ENCODE results near the gene SULT1E1. TPM values are rescaled to one million over a fixed set of nuclear protein-coding genes. Genes with fewer than 3 reads are reported as not detected.
"Not testable (repeated sequence)": the region's sequence is repeated elsewhere in the genome, so short reads cannot be mapped to it uniquely, and the experiment has no call there.

SULT1E1 gene
- total and polyA plus RNA-seq, 5 donors, result 0.11 TPM; not detected in 4

GRCh38 chr4:69828828-69829227 is 31.1 kb downstream of the SULT1E1 start:
- DNase-seq, result no peak
- H3K4me1 ChIP-seq (ENCODE audit: control insufficient read depth, insufficient read depth, low read length), result no peaks in the 10 kb centered on the region
- no peaks in the 10 kb centered on the region for H3K27me3 ChIP-seq (ENCODE audit: control insufficient read depth, insufficient read depth)
- intact Hi-C loops (cut with DNase I), result no loop called here
- no peak for ATAC-seq
- 69% methylated on average over 3 of the region's 3 CpGs for WGBS
- H3K9me3 ChIP-seq (ENCODE audit: control insufficient read depth, low read length), result no peaks in the 10 kb centered on the region
- H3K27ac ChIP-seq (ENCODE audit: low read length), result no peak overlapping the region
- no peak overlapping the region for H3K4me3 ChIP-seq (ENCODE audit: low read length)

GRCh38 chr4:69825056-69825455 is 34.9 kb downstream of the SULT1E1 start:
- ATAC-seq; H3K27me3 ChIP-seq (ENCODE audit: control insufficient read depth, insufficient read depth); H3K4me1 ChIP-seq (ENCODE audit: control insufficient read depth, insufficient read depth, low read length); H3K4me3 ChIP-seq (ENCODE audit: low read length); DNase-seq; H3K27ac ChIP-seq (ENCODE audit: low read length); H3K9me3 ChIP-seq (ENCODE audit: control insufficient read depth, low read length); intact Hi-C loops (cut with DNase I): not testable (repeated sequence)
- 67% methylated on average over 8 of the region's 8 CpGs for WGBS

- intact Hi-C loops (cut with DNase I), result no loop called here
- no peaks in the 10 kb centered on the region for H3K9me3 ChIP-seq (ENCODE audit: control insufficient read depth, low read length)
- DNase-seq (peak in 1 of 3 donors; percentile 37), ATAC-seq (peak; percentile 50 to 62)
- no peaks in the 10 kb centered on the region for H3K27me3 ChIP-seq (ENCODE audit: control insufficient read depth, insufficient read depth)
- H3K4me3 ChIP-seq (ENCODE audit: low read length), result no peak overlapping the region
- WGBS, result 70% methylated on average over 8 of the region's 8 CpGs
- no peak overlapping the region for H3K27ac ChIP-seq (ENCODE audit: low read length)
- no peaks in the 10 kb centered on the region for H3K4me1 ChIP-seq (ENCODE audit: control insufficient read depth, insufficient read depth, low read length)
These were observed 36.3 kb downstream of the SULT1E1 start for GRCh38 chr4:69823481-69824186.

GRCh38 chr4:69823048-69823447 is 36.9 kb downstream of the SULT1E1 start:
- no peaks in the 10 kb centered on the region for H3K4me1 ChIP-seq (ENCODE audit: control insufficient read depth, insufficient read depth, low read length)
- no peak overlapping the region for H3K27ac ChIP-seq (ENCODE audit: low read length)
- ATAC-seq (no peak), DNase-seq (no peak)
- 72% methylated on average over 4 of the region's 4 CpGs for WGBS
- H3K9me3 ChIP-seq (ENCODE audit: control insufficient read depth, low read length), result no peaks in the 10 kb centered on the region
- H3K27me3 ChIP-seq (ENCODE audit: control insufficient read depth, insufficient read depth), result no peaks in the 10 kb centered on the region
- intact Hi-C loops (cut with DNase I), result no loop called here
- no peak overlapping the region for H3K4me3 ChIP-seq (ENCODE audit: low read length)

- Histone ChIP-seq H3K4me1 (ENCODE audit: control insufficient read depth, insufficient read depth, low read length) (no peaks in the 10 kb centered on the region), H3K4me3 (ENCODE audit: low read length) (no peak overlapping the region), H3K27me3 (ENCODE audit: control insufficient read depth, insufficient read depth) (no peaks in the 10 kb centered on the region), H3K27ac (ENCODE audit: low read length) (no peak overlapping the region), H3K9me3 (ENCODE audit: control insufficient read depth, low read length) (no peaks in the 10 kb centered on the region)
- ATAC-seq (no peak), DNase-seq (no peak)
- 83% methylated on average over 5 of the region's 5 CpGs for WGBS
- intact Hi-C loops (cut with DNase I), result no loop called here
These were observed 37.7 kb downstream of the SULT1E1 start for GRCh38 chr4:69822198-69822597.

GRCh38 chr4:69818060-69818639 is 41.8 kb downstream of the SULT1E1 start:
- DNase-seq (no peak), ATAC-seq (no peak)
- 87% methylated on average over 1 of the region's 1 CpG for WGBS
- intact Hi-C loops (cut with DNase I), result no loop called here
- Histone ChIP-seq H3K27ac (ENCODE audit: low read length) (no peak overlapping the region), H3K4me1 (ENCODE audit: control insufficient read depth, insufficient read depth, low read length) (no peaks in the 10 kb centered on the region), H3K27me3 (ENCODE audit: control insufficient read depth, insufficient read depth) (no peaks in the 10 kb centered on the region), H3K4me3 (ENCODE audit: low read length) (no peak overlapping the region), H3K9me3 (ENCODE audit: control insufficient read depth, low read length) (no peaks in the 10 kb centered on the region)

- Histone ChIP-seq H3K9me3 (ENCODE audit: control insufficient read depth, low read length) (no peaks in the 10 kb centered on the region), H3K4me1 (ENCODE audit: control insufficient read depth, insufficient read depth, low read length) (no peaks in the 10 kb centered on the region), H3K4me3 (ENCODE audit: low read length) (no peak overlapping the region), H3K27me3 (ENCODE audit: control insufficient read depth, insufficient read depth) (no peaks in the 10 kb centered on the region), H3K27ac (ENCODE audit: low read length) (no peak overlapping the region)
- 49% methylated on average over 3 of the region's 3 CpGs for WGBS
- no peak for DNase-seq
- ATAC-seq, result no peak
- intact Hi-C loops (cut with DNase I), result no loop called here
These were observed 43.7 kb downstream of the SULT1E1 start for GRCh38 chr4:69816236-69816635.

GRCh38 chr4:69813628-69814027 is 46.3 kb downstream of the SULT1E1 start:
- DNase-seq (no peak), ATAC-seq (no peak)
- intact Hi-C loops (cut with DNase I), result no loop called here
- WGBS, result 78% methylated on average over 1 of the region's 1 CpG
- Histone ChIP-seq H3K4me3 (ENCODE audit: low read length) (no peak overlapping the region), H3K4me1 (ENCODE audit: control insufficient read depth, insufficient read depth, low read length) (no peaks in the 10 kb centered on the region), H3K27me3 (ENCODE audit: control insufficient read depth, insufficient read depth) (no peaks in the 10 kb centered on the region), H3K9me3 (ENCODE audit: control insufficient read depth, low read length) (no peaks in the 10 kb centered on the region), H3K27ac (ENCODE audit: low read length) (no peak overlapping the region)

GRCh38 chr4:69811166-69811565 is 48.8 kb downstream of the SULT1E1 start:
- no peaks in the 10 kb centered on the region for H3K27me3 ChIP-seq (ENCODE audit: control insufficient read depth, insufficient read depth)
- H3K4me1 ChIP-seq (ENCODE audit: control insufficient read depth, insufficient read depth, low read length), result no peaks in the 10 kb centered on the region
- no peak overlapping the region for H3K27ac ChIP-seq (ENCODE audit: low read length)
- intact Hi-C loops (cut with DNase I), result no loop called here
- H3K4me3 ChIP-seq (ENCODE audit: low read length), result no peak overlapping the region
- WGBS, result 75% methylated on average over 1 of the region's 1 CpG
- H3K9me3 ChIP-seq (ENCODE audit: control insufficient read depth, low read length), result no peaks in the 10 kb centered on the region
- DNase-seq (no peak), ATAC-seq (no peak)

GRCh38 chr4:69800599-69800998 is 59.3 kb downstream of the SULT1E1 start:
- Histone ChIP-seq H3K4me3 (ENCODE audit: low read length) (no peak overlapping the region), H3K27ac (ENCODE audit: low read length) (no peak overlapping the region), H3K27me3 (ENCODE audit: control insufficient read depth, insufficient read depth) (no peaks in the 10 kb centered on the region), H3K4me1 (ENCODE audit: control insufficient read depth, insufficient read depth, low read length) (no peaks in the 10 kb centered on the region), H3K9me3 (ENCODE audit: control insufficient read depth, low read length) (no peaks in the 10 kb centered on the region)
- ATAC-seq (no peak), DNase-seq (no peak)
- intact Hi-C loops (cut with DNase I), result no loop called here
- 77% methylated on average over 1 of the region's 1 CpG for WGBS

- H3K27ac ChIP-seq (ENCODE audit: low read length), result no peak overlapping the region
- DNase-seq (no peak), ATAC-seq (no peak)
- WGBS, result 86% methylated on average over 3 of the region's 3 CpGs
- no peaks in the 10 kb centered on the region for H3K4me1 ChIP-seq (ENCODE audit: control insufficient read depth, insufficient read depth, low read length)
- H3K9me3 ChIP-seq (ENCODE audit: control insufficient read depth, low read length), result no peaks in the 10 kb centered on the region
- no peak overlapping the region for H3K4me3 ChIP-seq (ENCODE audit: low read length)
- intact Hi-C loops (cut with DNase I), result no loop called here
- H3K27me3 ChIP-seq (ENCODE audit: control insufficient read depth, insufficient read depth), result no peaks in the 10 kb centered on the region
These were observed 60.6 kb downstream of the SULT1E1 start for GRCh38 chr4:69799337-69799736.

- no peaks in the 10 kb centered on the region for H3K9me3 ChIP-seq (ENCODE audit: control insufficient read depth, low read length)
- no peak for ATAC-seq
- intact Hi-C loops (cut with DNase I), result no loop called here
- H3K27ac ChIP-seq (ENCODE audit: low read length), result no peak overlapping the region
- H3K27me3 ChIP-seq (ENCODE audit: control insufficient read depth, insufficient read depth), result no peaks in the 10 kb centered on the region
- H3K4me3 ChIP-seq (ENCODE audit: low read length), result no peak overlapping the region
- H3K4me1 ChIP-seq (ENCODE audit: control insufficient read depth, insufficient read depth, low read length), result no peaks in the 10 kb centered on the region
- DNase-seq, result no peak
These were observed 66.2 kb downstream of the SULT1E1 start for GRCh38 chr4:69793732-69794131.

Measured in right cardiac atrium (tissue), 5 donors.